Neural cell (in vitro differentiated cells): ENCODE measurements around the gene SFMBT2. TPM values are rescaled to one million over a fixed set of nuclear protein-coding genes. Genes with fewer than 3 reads are reported as not detected.

Experiments
- H2AFZ ChIP-seq: fragments of 200-600, 300-800 bp; sonication (generic), shearing (Covaris generic); 2 replicates; pipeline ENCODE4 v1.6.0; 2014; ENCODE audit warnings: low read depth, mild to moderate bottlenecking, antibody characterized with exemption, low read length, moderate library complexity
- H3F3A ChIP-seq: fragments of 200-600 bp; shearing (Covaris generic); 2 replicates; pipeline ENCODE4 v1.6.1; 2016; ENCODE audit warnings: mild to moderate bottlenecking, moderate library complexity, mixed read lengths, antibody characterized with exemption, low read length; ENCODE audit not compliant: insufficient read depth, poor library complexity, severe bottlenecking
- H3K27ac ChIP-seq: fragments of 200-600, 300-800 bp; sonication (generic), shearing (Covaris generic); 2 replicates; pipeline ENCODE4 v1.5.1; 2014; ENCODE audit warnings: mild to moderate bottlenecking, low read length, moderate library complexity
- H3K27me3 ChIP-seq: fragments of 300-800, 200-600 bp; sonication (generic), shearing (Covaris generic); 2 replicates; pipeline ENCODE4 v1.6.0; 2014; ENCODE audit warnings: mild to moderate bottlenecking, low read depth, low read length, moderate library complexity; ENCODE audit not compliant: insufficient read depth
- H3K36me3 ChIP-seq: fragments of 300-800, 200-600 bp; sonication (generic), shearing (Covaris generic); 2 replicates; pipeline ENCODE4 v1.5.1; 2014; ENCODE audit warnings: mild to moderate bottlenecking, antibody characterized with exemption, low read length, moderate library complexity; ENCODE audit not compliant: insufficient read depth
- H3K4me2 ChIP-seq: fragments of 300-800, 200-600 bp; sonication (generic), shearing (Covaris generic); 2 replicates; pipeline ENCODE4 v1.6.0; 2014; ENCODE audit warnings: mild to moderate bottlenecking, low read length
- H3K4me3 ChIP-seq: fragments of 300-800, 200-600 bp; sonication (generic), shearing (Covaris generic); 2 replicates; pipeline ENCODE4 v1.5.1; 2014; ENCODE audit warnings: mild to moderate bottlenecking, low read length, moderate library complexity
- H3K79me2 ChIP-seq: fragments of 200-600 bp; shearing (Covaris generic); replicated peaks from 2 replicates; pipeline ENCODE4 v1.6.0; 2014; ENCODE audit warnings: mild to moderate bottlenecking, low read length, moderate library complexity; ENCODE audit not compliant: insufficient read depth
- H3K9ac ChIP-seq: fragments of 300-800, 200-600 bp; sonication (generic), shearing (Covaris generic); 2 replicates; pipeline ENCODE4 v1.6.1; 2016; ENCODE audit warnings: mild to moderate bottlenecking, low read length, mixed read lengths
- H3K9me2 ChIP-seq: fragments of 200-600 bp; shearing (Covaris generic); 2 replicates; pipeline ENCODE4 v1.6.1; 2016; ENCODE audit warnings: mild to moderate bottlenecking, low read length, mixed read lengths; ENCODE audit not compliant: insufficient read depth
- H3K9me3 ChIP-seq: fragments of 200-600, 300-800 bp; sonication (generic), shearing (Covaris generic); 2 replicates; pipeline ENCODE4 v1.6.1; 2016; ENCODE audit warnings: mild to moderate bottlenecking, mixed run types, low read length, moderate library complexity, mixed read lengths
- H4K20me1 ChIP-seq: fragments of 200-600 bp; shearing (Covaris generic); 2 replicates; pipeline ENCODE4 v1.6.1; 2016; ENCODE audit warnings: mild to moderate bottlenecking, mixed run types; ENCODE audit not compliant: insufficient read depth
- CTCF ChIP-seq: fragments of 450-650 bp; IDR thresholded peaks from 2 replicates; pipeline ENCODE4 v1.5.1; 2014; ENCODE audit warnings: antibody characterized with exemption, mild to moderate bottlenecking, moderate library complexity; ENCODE audit not compliant: poor library complexity, severe bottlenecking
- EP300 ChIP-seq: fragments of 450-650 bp; conservative IDR thresholded peaks from 2 replicates; pipeline ENCODE4 v1.6.1; 2014; ENCODE audit warnings: antibody characterized with exemption, mild to moderate bottlenecking, moderate library complexity; ENCODE audit not compliant: poor library complexity, severe bottlenecking
- EZH2 ChIP-seq: fragments of 200-600, 300-800 bp; shearing (Covaris generic), sonication (generic); IDR thresholded peaks from 2 replicates; pipeline ENCODE4 v1.6.1; 2014; ENCODE audit warnings: antibody characterized with exemption, low read length, borderline replicate concordance, mild to moderate bottlenecking; ENCODE audit not compliant: insufficient read depth, poor library complexity, severe bottlenecking
- MXI1 ChIP-seq: fragments of 450-650 bp; conservative IDR thresholded peaks from 2 replicates; pipeline ENCODE4 v1.6.1; 2014; ENCODE audit warnings: antibody characterized with exemption, mild to moderate bottlenecking; ENCODE audit not compliant: poor library complexity, severe bottlenecking
- POLR2AphosphoS5 ChIP-seq: IDR thresholded peaks from 2 replicates; pipeline ENCODE4 v1.6.1; 2012
- RAD21 ChIP-seq: fragments of 450-650 bp; conservative IDR thresholded peaks from 2 replicates; pipeline ENCODE4 v1.6.1; 2014; ENCODE audit warnings: antibody characterized with exemption, mild to moderate bottlenecking, moderate library complexity
- SMC3 ChIP-seq: fragments of 450-650 bp; conservative IDR thresholded peaks from 2 replicates; pipeline ENCODE4 v1.6.1; 2014; ENCODE audit warnings: antibody characterized with exemption, mild to moderate bottlenecking, moderate library complexity; ENCODE audit not compliant: poor library complexity
- TAF1 ChIP-seq: IDR thresholded peaks from 2 replicates; pipeline ENCODE4 v1.6.1; 2012; ENCODE audit warnings: low read depth
- polyA plus RNA-seq: library from polyadenylated mRNA; depleted of rRNA; stranded (reverse); fragments of >200 nt; gene quantifications from 2 replicates; pipeline ENCODE4 v1.2.3, GENCODE V29; 2014
- TF ChIP-seq, protein P1 (sequence below): IDR thresholded peaks from 2 replicates; pipeline ENCODE4 v1.6.1; 2012; ENCODE audit warnings: borderline replicate concordance

SFMBT2 gene
- polyA plus RNA-seq, 1 donor from 2014 or later: 1.3 TPM

- Histone ChIP-seq H3K79me2 (no peaks in the 10 kb centered on the region), H4K20me1 (no peaks in the 10 kb centered on the region), H3K4me3 (no peak overlapping the region), H3F3A (no peaks in the 10 kb centered on the region), H3K36me3 (no peaks in the 10 kb centered on the region), H2AFZ (no peak overlapping the region), H3K27ac (no peak overlapping the region), H3K9me3 (no peaks in the 10 kb centered on the region), H3K27me3 (no peaks in the 10 kb centered on the region), H3K4me2 (no peak overlapping the region), H3K9ac (no peak overlapping the region), H3K9me2 (no peaks in the 10 kb centered on the region)
- TF ChIP-seq TAF1: no peak
- no peak for TF ChIP-seq EZH2
- TF ChIP-seq POLR2AphosphoS5: no peak
- TF ChIP-seq, protein P1, sequence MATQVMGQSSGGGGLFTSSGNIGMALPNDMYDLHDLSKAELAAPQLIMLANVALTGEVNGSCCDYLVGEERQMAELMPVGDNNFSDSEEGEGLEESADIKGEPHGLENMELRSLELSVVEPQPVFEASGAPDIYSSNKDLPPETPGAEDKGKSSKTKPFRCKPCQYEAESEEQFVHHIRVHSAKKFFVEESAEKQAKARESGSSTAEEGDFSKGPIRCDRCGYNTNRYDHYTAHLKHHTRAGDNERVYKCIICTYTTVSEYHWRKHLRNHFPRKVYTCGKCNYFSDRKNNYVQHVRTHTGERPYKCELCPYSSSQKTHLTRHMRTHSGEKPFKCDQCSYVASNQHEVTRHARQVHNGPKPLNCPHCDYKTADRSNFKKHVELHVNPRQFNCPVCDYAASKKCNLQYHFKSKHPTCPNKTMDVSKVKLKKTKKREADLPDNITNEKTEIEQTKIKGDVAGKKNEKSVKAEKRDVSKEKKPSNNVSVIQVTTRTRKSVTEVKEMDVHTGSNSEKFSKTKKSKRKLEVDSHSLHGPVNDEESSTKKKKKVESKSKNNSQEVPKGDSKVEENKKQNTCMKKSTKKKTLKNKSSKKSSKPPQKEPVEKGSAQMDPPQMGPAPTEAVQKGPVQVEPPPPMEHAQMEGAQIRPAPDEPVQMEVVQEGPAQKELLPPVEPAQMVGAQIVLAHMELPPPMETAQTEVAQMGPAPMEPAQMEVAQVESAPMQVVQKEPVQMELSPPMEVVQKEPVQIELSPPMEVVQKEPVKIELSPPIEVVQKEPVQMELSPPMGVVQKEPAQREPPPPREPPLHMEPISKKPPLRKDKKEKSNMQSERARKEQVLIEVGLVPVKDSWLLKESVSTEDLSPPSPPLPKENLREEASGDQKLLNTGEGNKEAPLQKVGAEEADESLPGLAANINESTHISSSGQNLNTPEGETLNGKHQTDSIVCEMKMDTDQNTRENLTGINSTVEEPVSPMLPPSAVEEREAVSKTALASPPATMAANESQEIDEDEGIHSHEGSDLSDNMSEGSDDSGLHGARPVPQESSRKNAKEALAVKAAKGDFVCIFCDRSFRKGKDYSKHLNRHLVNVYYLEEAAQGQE: no peak
- no peak for TF ChIP-seq MXI1
- no peak for TF ChIP-seq SMC3
- no peak for TF ChIP-seq RAD21
- no peak for TF ChIP-seq CTCF
- no peak for TF ChIP-seq EP300
Measured at GRCh38 chr10:7337431-7338171, 73.2 kb downstream of the SFMBT2 start.

DNA sequence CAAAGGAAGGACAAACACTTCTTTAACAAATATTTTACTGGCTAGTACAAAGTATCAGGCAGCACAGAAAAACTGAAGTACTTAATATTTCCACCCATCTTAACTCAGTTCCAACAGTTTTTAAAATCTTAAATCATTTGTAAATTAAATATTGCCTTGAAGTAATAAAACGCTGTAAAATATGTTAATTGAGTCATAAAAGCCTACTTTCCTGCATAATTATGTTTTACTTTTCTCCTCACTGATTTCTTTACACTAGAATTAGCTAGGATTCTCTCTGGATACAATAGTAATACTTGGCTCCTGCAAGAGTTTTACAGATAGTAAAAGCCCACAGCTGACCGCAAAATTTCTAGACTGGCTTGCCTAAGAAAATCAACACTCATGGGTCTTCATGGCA lies 74.9 kb downstream of the SFMBT2 start:
- Histone ChIP-seq H3K9ac (no peak overlapping the region), H3K4me3 (no peak overlapping the region)
- TF ChIP-seq EZH2: no peak
- no peak for TF ChIP-seq POLR2AphosphoS5
- no peak for TF ChIP-seq SMC3
- TF ChIP-seq TAF1: no peak
- TF ChIP-seq CTCF: no peak
- no peak for TF ChIP-seq EP300
- no peak for TF ChIP-seq MXI1
- TF ChIP-seq, protein P1: no peak
- no peak for TF ChIP-seq RAD21

More for the DNA sequence above, 74.9 kb downstream of the SFMBT2 start:
- H3F3A ChIP-seq: no peaks in the 10 kb centered on the region
- H3K27me3 ChIP-seq: no peaks in the 10 kb centered on the region
- no peak overlapping the region for H2AFZ ChIP-seq
- H3K79me2 ChIP-seq: no peaks in the 10 kb centered on the region
- H3K9me2 ChIP-seq: no peaks in the 10 kb centered on the region
- H3K27ac ChIP-seq: no peak overlapping the region
- H4K20me1 ChIP-seq: no peaks in the 10 kb centered on the region
- no peak overlapping the region for H3K4me2 ChIP-seq
- H3K9me3 ChIP-seq: no peaks in the 10 kb centered on the region
- no peaks in the 10 kb centered on the region for H3K36me3 ChIP-seq
